Activated B cell treated with CpG ODN at 0.5 μM for 24 hours (primary cell): ENCODE results near the gene TGM1. TPM values are rescaled to one million over a fixed set of nuclear protein-coding genes. Genes with fewer than 3 reads are reported as not detected.
"Not testable (repeated sequence)": the region's sequence is repeated elsewhere in the genome, so short reads cannot be mapped to it uniquely, and the experiment has no call there.

Experiments
- ATAC-seq: fragments of 200-7000 bp; cut with Tn5 transposase; one replicate; pipeline ENCODE4 v1.10.0; 2021; ENCODE audit warnings: low read depth, mild to moderate bottlenecking, moderate library complexity
- CTCF ChIA-PET: fragments of 350-600 bp; sonication (Branson Sonifier 250); formaldehyde crosslinking; loops from one replicate; lab custom pipeline; 2021; ENCODE audit warnings: antibody characterized with exemption; lab: Charles Lee
- POLR2A ChIA-PET: fragments of 350-600 bp; sonication (Branson Sonifier 250); formaldehyde crosslinking; loops from one replicate; lab custom pipeline; 2021; ENCODE audit warnings: antibody characterized with exemption; lab: Charles Lee
- DNase-seq: peaks from one replicate; pipeline ENCODE4 v3.0.0; 2022
- H3K27ac Mint-ChIP-seq: one replicate; pipeline ENCODE4 v1.8.0; 2020; ENCODE audit warnings: mixed read lengths
- H3K27me3 Mint-ChIP-seq: one replicate; pipeline ENCODE4 v1.8.0; 2021; ENCODE audit warnings: mixed read lengths
- H3K36me3 Mint-ChIP-seq: one replicate; pipeline ENCODE4 v1.8.0; 2021; ENCODE audit warnings: low read depth, mixed read lengths
- H3K4me1 Mint-ChIP-seq: one replicate; pipeline ENCODE4 v1.8.0; 2021; ENCODE audit warnings: mixed read lengths
- H3K4me3 Mint-ChIP-seq: one replicate; pipeline ENCODE4 v1.8.0; 2020; ENCODE audit warnings: mild to moderate bottlenecking, mixed read lengths
- H3K9me3 Mint-ChIP-seq: one replicate; pipeline ENCODE4 v1.8.0; 2020; ENCODE audit warnings: mixed read lengths
- intact Hi-C: fragments of 100-400 bp; cut with micrococcal nuclease; formaldehyde crosslinking; loops from one replicate; pipeline ENCODE4 v1.15.1; 2024
- total RNA-seq: library from RNA; stranded (reverse); gene quantifications from 2 replicates; pipeline ENCODE4 v1.2.3, GENCODE V29; 2022
- TF ChIP-seq, protein P1 (sequence below): fragments of 200-600 bp; IDR thresholded peaks from one replicate; pipeline ENCODE4 v1.8.0; 2022; ENCODE audit warnings: antibody characterized with exemption, mild to moderate bottlenecking

The TGM1 gene
- total RNA-seq, 1 donor from 2014 or later, result 6.5 TPM

GRCh38 chr14:24226473-24226872 lies 36.5 kb downstream of the TGM1 start:
- Mint-ChIP-seq H3K36me3 (peaks cover 26% of the 10 kb centered on the region), H3K4me3 (no peak overlapping the region), H3K9me3 (no peaks in the 10 kb centered on the region), H3K27me3 (no peaks in the 10 kb centered on the region), H3K4me1 (peaks cover 19% of the 10 kb centered on the region), H3K27ac (no peak overlapping the region)
- TF ChIP-seq, protein P1, sequence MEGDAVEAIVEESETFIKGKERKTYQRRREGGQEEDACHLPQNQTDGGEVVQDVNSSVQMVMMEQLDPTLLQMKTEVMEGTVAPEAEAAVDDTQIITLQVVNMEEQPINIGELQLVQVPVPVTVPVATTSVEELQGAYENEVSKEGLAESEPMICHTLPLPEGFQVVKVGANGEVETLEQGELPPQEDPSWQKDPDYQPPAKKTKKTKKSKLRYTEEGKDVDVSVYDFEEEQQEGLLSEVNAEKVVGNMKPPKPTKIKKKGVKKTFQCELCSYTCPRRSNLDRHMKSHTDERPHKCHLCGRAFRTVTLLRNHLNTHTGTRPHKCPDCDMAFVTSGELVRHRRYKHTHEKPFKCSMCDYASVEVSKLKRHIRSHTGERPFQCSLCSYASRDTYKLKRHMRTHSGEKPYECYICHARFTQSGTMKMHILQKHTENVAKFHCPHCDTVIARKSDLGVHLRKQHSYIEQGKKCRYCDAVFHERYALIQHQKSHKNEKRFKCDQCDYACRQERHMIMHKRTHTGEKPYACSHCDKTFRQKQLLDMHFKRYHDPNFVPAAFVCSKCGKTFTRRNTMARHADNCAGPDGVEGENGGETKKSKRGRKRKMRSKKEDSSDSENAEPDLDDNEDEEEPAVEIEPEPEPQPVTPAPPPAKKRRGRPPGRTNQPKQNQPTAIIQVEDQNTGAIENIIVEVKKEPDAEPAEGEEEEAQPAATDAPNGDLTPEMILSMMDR, result no peak
- intact Hi-C loops, result no loop called here
- DNase-seq, result no peak
- ChIA-PET POLR2A (interaction anchor here (0.6 to 1.4 kb wide), 2 partner anchors 16 to 175 kb away, joined by 3 to 8 read pairs; partner anchors contain the start of gene TINF2), CTCF (interaction anchor here (2.0 kb wide), 1 partner anchor 82 kb away, joined by 5 read pairs; the partner anchor contains the start of gene CIDEB)
- no peak for ATAC-seq

DNA sequence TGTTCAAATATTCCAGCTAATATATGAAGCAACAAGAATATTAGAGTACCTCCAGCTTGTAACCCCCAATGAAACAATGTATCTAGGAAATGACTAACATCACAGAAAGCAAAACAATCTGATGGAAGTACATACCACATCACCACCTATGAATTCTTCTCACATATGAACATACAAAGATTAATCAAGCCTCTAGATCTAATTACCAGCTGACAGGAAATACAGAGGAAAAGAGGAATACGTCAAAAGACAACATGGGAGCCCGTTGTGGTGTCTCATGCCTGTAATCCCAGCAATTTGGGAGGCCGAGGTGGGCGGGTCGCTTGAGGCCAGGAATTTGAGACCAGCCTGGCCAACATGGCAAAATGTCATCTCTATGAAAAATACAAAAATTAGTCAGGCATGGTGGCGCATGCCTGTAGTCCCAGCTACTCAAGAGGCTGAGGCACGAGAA lies 38.3 kb downstream of the TGM1 start:
- no peaks in the 10 kb centered on the region for H3K27me3 Mint-ChIP-seq
- DNase-seq, result no peak
- no peak overlapping the region for H3K4me3 Mint-ChIP-seq
- H3K27ac Mint-ChIP-seq, result no peak overlapping the region
- ChIA-PET CTCF (no interaction called here), POLR2A (interaction anchor here (0.6 to 1.0 kb wide), 2 partner anchors 110 to 122 kb away, joined by 3 to 5 read pairs; partner anchors contain the start of genes DCAF11 and NRL)
- peaks cover 26% of the 10 kb centered on the region for H3K36me3 Mint-ChIP-seq
- H3K4me1 Mint-ChIP-seq, result peaks cover 12% of the 10 kb centered on the region
- no peak for ATAC-seq
- TF ChIP-seq, protein P1, result no peak
- no peaks in the 10 kb centered on the region for H3K9me3 Mint-ChIP-seq
- intact Hi-C loops, result no loop called here

DNA sequence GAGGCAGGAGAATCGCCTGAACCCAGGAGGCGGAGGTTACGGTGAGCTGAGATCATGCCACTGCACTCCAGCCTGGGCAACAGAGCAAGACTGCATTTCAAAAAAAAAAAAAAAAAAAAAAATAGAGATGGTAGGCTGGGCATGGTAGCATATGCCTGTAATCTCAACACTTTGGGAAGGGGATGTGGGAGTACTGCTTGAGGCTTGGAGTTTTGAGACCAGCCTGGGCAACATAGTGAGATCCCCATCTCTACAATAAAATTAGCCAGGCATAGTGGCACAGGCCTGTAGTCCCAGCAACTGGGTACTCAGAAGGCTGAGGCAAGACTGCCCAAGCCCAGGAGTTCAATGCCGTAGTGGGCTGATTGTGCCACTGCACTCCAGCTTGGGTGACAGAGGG lies 40.0 kb downstream of the TGM1 start:
- intact Hi-C loops, result not testable (repeated sequence)

DNA sequence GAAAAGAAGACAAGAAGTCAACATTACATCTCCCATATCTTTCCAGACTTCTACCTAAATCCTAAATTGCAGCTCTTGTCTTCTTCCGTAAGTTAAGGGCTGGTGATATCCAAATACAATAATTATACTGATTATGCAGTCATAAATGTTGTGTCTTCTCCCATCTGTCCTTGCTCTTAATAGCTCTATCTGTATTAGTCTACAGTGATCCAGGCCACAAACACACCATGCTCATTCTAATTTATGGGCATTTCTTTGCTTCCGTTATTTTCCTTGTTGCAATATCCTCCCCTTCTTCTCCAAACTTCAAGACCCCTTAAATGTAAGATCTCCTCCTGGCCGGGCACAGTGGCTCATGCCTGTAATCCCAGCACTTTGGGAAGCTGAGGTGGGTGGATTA lies 43.5 kb downstream of the TGM1 start:
- TF ChIP-seq, protein P1, result no peak
- POLR2A ChIA-PET, result interaction anchor here (0.7 to 1.8 kb wide), 4 partner anchors 23 to 210 kb away, joined by 4 to 15 read pairs (median 8); partner anchors contain the start of genes KHNYN, TINF2 and TM9SF1
- no peak overlapping the region for H3K27ac Mint-ChIP-seq

More for the DNA sequence above, 40.0 kb downstream of the TGM1 start:
- H3K4me1 Mint-ChIP-seq, result peaks cover 11% of the 10 kb centered on the region
- H3K27me3 Mint-ChIP-seq, H3K9me3 Mint-ChIP-seq, ATAC-seq, DNase-seq, CTCF ChIA-PET, H3K4me3 Mint-ChIP-seq, H3K27ac Mint-ChIP-seq: not testable (repeated sequence)
- POLR2A ChIA-PET, result interaction anchor here (1.2 kb wide), 1 partner anchor 15 kb away, joined by 7 read pairs; no protein-coding TSS in a partner anchor
- peaks cover 25% of the 10 kb centered on the region for H3K36me3 Mint-ChIP-seq

DNA sequence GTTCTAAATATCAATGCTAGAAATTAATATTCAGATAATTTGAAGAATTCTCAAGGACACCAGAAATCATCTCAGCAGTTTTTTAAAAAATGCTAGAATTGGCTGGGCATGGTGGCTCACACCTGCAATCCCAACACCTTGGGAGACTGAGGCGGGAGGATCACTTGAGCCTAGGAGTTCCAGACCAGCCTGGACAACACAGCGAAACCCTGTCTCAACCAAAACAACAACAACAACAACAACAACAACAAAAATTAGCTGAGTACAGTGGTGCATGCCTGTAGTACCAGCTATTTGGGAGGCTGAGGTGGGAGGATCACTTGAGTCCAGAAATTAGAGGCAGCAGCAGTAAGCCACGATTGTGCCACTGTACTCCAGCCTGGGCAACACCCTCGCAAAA lies 43.9 kb downstream of the TGM1 start:
- POLR2A ChIA-PET, result interaction anchor here (0.7 to 1.8 kb wide), 3 partner anchors 23 to 211 kb away, joined by 6 to 15 read pairs (median 9); partner anchors contain the start of genes KHNYN and TINF2
- H3K9me3 Mint-ChIP-seq, result no peaks in the 10 kb centered on the region

More for the DNA sequence above, 43.5 kb downstream of the TGM1 start:
- DNase-seq, result no peak
- peaks cover 22% of the 10 kb centered on the region for H3K36me3 Mint-ChIP-seq
- no peak for ATAC-seq
- H3K4me3 Mint-ChIP-seq, result no peak overlapping the region
- CTCF ChIA-PET, result interaction anchor here (1.0 to 1.2 kb wide), 2 partner anchors 77 to 89 kb away, joined by 4 read pairs; no protein-coding TSS in a partner anchor
- intact Hi-C loops, result no loop called here
- H3K9me3 Mint-ChIP-seq, result no peaks in the 10 kb centered on the region
- peaks cover 22% of the 10 kb centered on the region for H3K4me1 Mint-ChIP-seq
- no peaks in the 10 kb centered on the region for H3K27me3 Mint-ChIP-seq

GRCh38 chr14:24216876-24217275 lies 46.1 kb downstream of the TGM1 start:
- not testable (repeated sequence) for H3K27me3 Mint-ChIP-seq, ATAC-seq, H3K9me3 Mint-ChIP-seq, DNase-seq, H3K4me3 Mint-ChIP-seq, H3K27ac Mint-ChIP-seq
- POLR2A ChIA-PET, result interaction anchor here (1.6 kb wide), 1 partner anchor 54 kb away, joined by 9 read pairs; the partner anchor contains the start of gene RABGGTA
- CTCF ChIA-PET, result interaction anchor here (2.1 to 5.6 kb wide), 3 partner anchors 25 to 92 kb away, joined by 15 to 37 read pairs (median 20); partner anchors contain the start of genes CIDEB, LTB4R2 and TINF2
- intact Hi-C loops, result loop anchor here (1.0 kb wide), 5 partner anchors 15 to 91 kb away; partner anchors contain the start of genes GMPR2, IRF9, NEDD8 and RABGGTA
- peaks cover 32% of the 10 kb centered on the region for H3K36me3 Mint-ChIP-seq
- peaks cover 43% of the 10 kb centered on the region for H3K4me1 Mint-ChIP-seq

More for the DNA sequence above, 43.9 kb downstream of the TGM1 start:
- no peak overlapping the region for H3K4me3 Mint-ChIP-seq
- peaks cover 24% of the 10 kb centered on the region for H3K36me3 Mint-ChIP-seq
- DNase-seq, result no peak
- TF ChIP-seq, protein P1, result no peak
- H3K4me1 Mint-ChIP-seq, result peaks cover 25% of the 10 kb centered on the region
- CTCF ChIA-PET, result interaction anchor here (1.0 kb wide), 1 partner anchor 78 kb away, joined by 4 read pairs; no protein-coding TSS in a partner anchor
- H3K27me3 Mint-ChIP-seq, result no peaks in the 10 kb centered on the region
- no peak for ATAC-seq
- H3K27ac Mint-ChIP-seq, result no peak overlapping the region
- intact Hi-C loops, result no loop called here
